Keratinocyte (primary cell): ENCODE data around the gene SULT4A1. TPM values are rescaled to one million over a fixed set of nuclear protein-coding genes. Genes with fewer than 3 reads are reported as not detected.

Experiments used
- DNase-seq: peaks from one replicate; pipeline ENCODE4 v3.0.0-alpha.2; 2011; ENCODE audit warnings: low read depth, missing footprints, low spot score
- FAIRE-seq: peaks from 2 replicates; lab custom pipeline; 2011; peaks lifted over from hg19 to GRCh38; lab: Jason Lieb, UNC
- H2AFZ ChIP-seq: 2 replicates; pipeline ENCODE4 v1.6.0; 2012; ENCODE audit warnings: low read length, control low read depth, inconsistent platforms; ENCODE audit not compliant: control insufficient read depth
- H3K27ac ChIP-seq: 2 replicates; pipeline ENCODE4 v1.5.1; 2011; ENCODE audit warnings: low read length; ENCODE audit not compliant: control insufficient read depth, insufficient read depth
- H3K27me3 ChIP-seq: 3 replicates; pipeline ENCODE4 v1.6.0; 2011; ENCODE audit warnings: low read length; ENCODE audit not compliant: control insufficient read depth, insufficient read depth; ENCODE audit errors: extremely low read depth
- H3K36me3 ChIP-seq, 2 experiments: 2 replicates in 1 of 2; 3 replicates in 1 of 2; pipeline ENCODE4 v1.5.1; 2011; ENCODE audit warnings: low read length in 2 of 2, mild to moderate bottlenecking in 1 of 2; ENCODE audit not compliant: control insufficient read depth in 2 of 2, insufficient read depth in 2 of 2; ENCODE audit errors: extremely low read depth in 1 of 2
- H3K4me1 ChIP-seq: 3 replicates; pipeline ENCODE4 v1.5.1; 2011; ENCODE audit warnings: low read length; ENCODE audit not compliant: control insufficient read depth, insufficient read depth; ENCODE audit errors: extremely low read depth
- H3K4me2 ChIP-seq: 3 replicates; pipeline ENCODE4 v1.6.0; 2011; ENCODE audit warnings: low read depth, low read length; ENCODE audit not compliant: control insufficient read depth, insufficient read depth; ENCODE audit errors: extremely low read depth
- H3K4me3 ChIP-seq, 3 experiments: fragments of 200-600 bp in 1 of 3; sonication (generic) in 1 of 3; 2 replicates in 2 of 3; 3 replicates in 1 of 3; pipeline ENCODE4 v1.5.1; 2011 to 2016; ENCODE audit warnings: low read length in 3 of 3, mild to moderate bottlenecking in 3 of 3, control low read depth in 2 of 3, inconsistent platforms in 1 of 3, low read depth in 1 of 3, mixed read lengths in 1 of 3, mixed run types in 1 of 3, moderate library complexity in 1 of 3; ENCODE audit not compliant: control insufficient read depth in 2 of 3, insufficient read depth in 2 of 3; ENCODE audit errors: extremely low read depth in 1 of 3
- H3K79me2 ChIP-seq: 2 replicates; pipeline ENCODE4 v1.6.0; 2012; ENCODE audit warnings: low read length; ENCODE audit not compliant: control insufficient read depth, insufficient read depth
- H3K9ac ChIP-seq: 3 replicates; pipeline ENCODE4 v1.6.0; 2011; ENCODE audit warnings: low read length; ENCODE audit not compliant: control insufficient read depth, insufficient read depth; ENCODE audit errors: extremely low read depth
- H3K9me1 ChIP-seq: 3 replicates; pipeline ENCODE4 v1.6.0; 2011; ENCODE audit warnings: low read length; ENCODE audit not compliant: control insufficient read depth, insufficient read depth; ENCODE audit errors: extremely low read depth
- H3K9me3 ChIP-seq: 2 replicates; pipeline ENCODE4 v1.5.1; 2012; ENCODE audit warnings: low read depth, low read length; ENCODE audit not compliant: control insufficient read depth
- H4K20me1 ChIP-seq: 3 replicates; pipeline ENCODE4 v1.6.0; 2011; ENCODE audit warnings: low read length; ENCODE audit not compliant: control insufficient read depth, insufficient read depth; ENCODE audit errors: extremely low read depth
- CTCF ChIP-seq, 3 experiments: IDR thresholded peaks in 1 of 3; conservative IDR thresholded peaks in 1 of 3; optimal IDR thresholded peaks in 1 of 3; 2 replicates in 2 of 3; 3 replicates in 1 of 3; pipeline versions ENCODE3 to v1.5.1; 2011; ENCODE audit warnings: low read length in 3 of 3, mild to moderate bottlenecking in 3 of 3, moderate library complexity in 2 of 3, control low read depth in 1 of 3, inconsistent platforms in 1 of 3; ENCODE audit not compliant: insufficient read depth in 2 of 3; ENCODE audit errors: extremely low read depth in 1 of 3
- EZH2 ChIP-seq: IDR thresholded peaks from one replicate; pipeline ENCODE4 v1.6.1; 2012; ENCODE audit warnings: inconsistent platforms, mild to moderate bottlenecking, low read length, moderate library complexity
- dilution Hi-C: fragments of 300-500 bp; cut with MboI; formaldehyde crosslinking; loops from one replicate; pipeline ENCODE4 v1.7.0; 2020; ENCODE audit warnings: low sequenced_read_pairs; ENCODE audit not compliant: extremely low pct_ligation_motif_present
- polyA plus RNA-seq, 5 experiments: library from polyadenylated mRNA; depleted of rRNA in 3 of 5; stranded (reverse) in 3 of 5; stranded (forward) in 1 of 5; unstranded in 1 of 5; fragments of >200 nt; gene quantifications; 1 replicate in 1 of 5; 2 replicates in 3 of 5; 3 replicates in 1 of 5; pipeline versions ENCODE4 v1.2.1 to v1.2.3, GENCODE V29; 2011 to 2012; ENCODE audit warnings: missing spikeins in 2 of 5, low read depth in 1 of 5, low replicate concordance in 1 of 5

SULT4A1 gene
- polyA plus RNA-seq, 1 donor (not counting 4 experiments of a cell fraction or from before 2014, with no cell fraction given) = 0.26 TPM

DNA sequence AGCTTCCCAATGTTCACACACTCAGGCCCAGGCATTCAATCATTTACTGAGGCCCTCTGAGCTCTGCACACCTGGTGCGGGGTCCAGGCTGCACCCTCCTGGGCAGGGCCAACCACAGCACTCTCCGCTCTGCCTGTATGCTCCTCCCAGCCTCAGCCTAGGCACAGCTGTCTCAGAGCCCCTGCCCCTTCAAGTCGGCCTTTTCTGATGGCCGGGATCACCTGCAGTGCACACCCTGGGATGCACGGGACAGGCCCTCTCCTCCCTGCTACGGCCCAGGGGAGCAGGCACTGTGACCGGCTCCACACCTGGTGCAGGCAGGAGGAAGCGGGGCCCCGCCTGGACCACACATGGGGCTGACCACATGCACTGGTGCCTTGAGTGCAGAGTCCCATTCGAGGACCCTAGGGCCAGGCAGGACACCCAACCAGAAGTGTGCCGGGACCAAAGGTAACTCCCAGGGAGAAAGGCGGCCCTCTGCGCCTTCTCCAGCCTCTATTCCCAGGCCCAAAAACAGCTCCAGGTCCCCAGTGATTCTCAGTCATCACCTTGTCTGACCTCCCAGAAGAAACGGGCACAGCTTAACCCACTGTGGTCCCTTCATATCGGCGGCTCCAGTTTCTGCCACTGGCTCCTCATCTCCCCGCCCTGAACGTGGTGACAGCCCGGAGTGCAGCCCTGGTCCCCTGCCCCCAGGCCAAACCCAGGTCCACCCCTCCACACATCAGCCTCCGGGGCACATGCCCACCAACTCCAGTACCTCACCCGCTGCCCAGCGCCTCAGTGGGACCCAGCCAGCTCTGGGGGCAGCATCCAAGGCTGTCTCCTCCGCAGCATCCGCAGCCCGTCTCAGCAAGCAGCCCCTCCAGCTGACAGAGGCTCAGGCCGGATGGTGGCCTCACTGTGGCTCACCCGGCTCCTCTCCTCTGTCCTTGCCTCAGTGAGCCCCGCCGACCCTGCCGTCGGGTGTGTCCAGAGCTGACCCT, 17.5 kb downstream of the SULT4A1 start:
- Histone ChIP-seq H3K9me1 (no peaks in the 10 kb centered on the region), H4K20me1 (no peaks in the 10 kb centered on the region), H3K9ac (no peak overlapping the region), H3K27me3 (peaks cover 7% of the 10 kb centered on the region), H3K79me2 (no peaks in the 10 kb centered on the region), H3K4me2 (no peak overlapping the region), H3K4me1 (no peaks in the 10 kb centered on the region), H3K27ac (no peak overlapping the region), H3K36me3 (no peaks in the 10 kb centered on the region), H2AFZ (no peak overlapping the region), H3K4me3 (no peak overlapping the region), H3K9me3 (no peaks in the 10 kb centered on the region)
- dilution Hi-C loops = no loop called here
- FAIRE-seq (no peak), DNase-seq (no peak)
- TF ChIP-seq CTCF (optimal IDR thresholded peaks at IDR 0.05 in 1 of 3, IDR thresholded peaks at IDR 0.05 in 1 of 3, conservative IDR thresholded peaks at IDR 0.05 in 1 of 3; ENCODE audit: extremely low read depth in 1 of 3, insufficient read depth in 2 of 3, low read length in 3 of 3) (no peak), EZH2 (no peak)

DNA sequence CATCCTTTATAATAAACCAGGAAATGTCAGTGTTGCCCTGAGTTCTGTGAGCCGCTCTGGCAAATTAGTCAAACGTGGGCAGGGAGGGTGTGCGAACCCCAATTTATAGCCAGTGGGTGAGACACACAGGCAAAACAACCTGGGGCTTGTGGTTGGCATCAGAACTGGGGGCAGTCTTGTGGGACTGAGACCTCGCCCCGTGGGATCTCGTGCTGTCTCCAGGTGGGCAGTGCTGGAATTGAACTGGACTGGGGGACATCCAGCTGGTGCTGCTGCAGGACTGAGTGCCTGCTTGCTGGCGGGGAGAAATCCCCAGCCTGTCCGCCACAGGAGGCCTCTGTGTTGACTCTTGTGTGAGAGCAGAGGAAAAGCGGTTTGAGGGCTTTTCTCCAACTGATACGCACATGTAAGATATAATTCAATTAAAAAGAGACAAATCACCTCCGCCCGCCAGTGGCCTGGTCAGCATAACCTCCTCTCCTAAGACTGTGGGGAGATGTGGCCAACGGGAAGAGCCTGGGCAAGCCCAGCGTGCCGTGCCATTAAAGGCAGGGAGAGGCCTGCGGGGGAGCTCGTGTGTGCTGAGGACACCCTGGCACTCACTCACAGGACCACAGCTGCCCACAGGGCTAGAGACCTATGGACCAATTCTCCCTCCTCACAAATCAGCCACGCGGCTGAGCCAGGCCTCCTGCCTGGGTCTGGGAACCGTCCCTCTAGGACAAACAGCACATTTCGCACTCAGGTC, 18.4 kb downstream of the SULT4A1 start:
- H3K79me2 ChIP-seq = no peaks in the 10 kb centered on the region
- no peaks in the 10 kb centered on the region for H4K20me1 ChIP-seq
- H3K27me3 ChIP-seq = no peaks in the 10 kb centered on the region
- no peak overlapping the region for H3K27ac ChIP-seq
- dilution Hi-C loops = no loop called here
- FAIRE-seq (no peak), DNase-seq (no peak)
- no peak for TF ChIP-seq EZH2
- no peak for TF ChIP-seq CTCF (optimal IDR thresholded peaks at IDR 0.05 in 1 of 3, IDR thresholded peaks at IDR 0.05 in 1 of 3, conservative IDR thresholded peaks at IDR 0.05 in 1 of 3; ENCODE audit: extremely low read depth in 1 of 3, insufficient read depth in 2 of 3, low read length in 3 of 3)
- H3K9ac ChIP-seq = no peak overlapping the region
- no peak overlapping the region for H2AFZ ChIP-seq
- no peaks in the 10 kb centered on the region for H3K9me1 ChIP-seq
- no peaks in the 10 kb centered on the region for H3K4me1 ChIP-seq
- no peaks in the 10 kb centered on the region for H3K36me3 ChIP-seq
- H3K4me3 ChIP-seq = no peak overlapping the region
- H3K4me2 ChIP-seq = no peak overlapping the region
- no peaks in the 10 kb centered on the region for H3K9me3 ChIP-seq
